Measurements from ENCODE around the gene MAP2K1.

Gene MAP2K1

DNA sequence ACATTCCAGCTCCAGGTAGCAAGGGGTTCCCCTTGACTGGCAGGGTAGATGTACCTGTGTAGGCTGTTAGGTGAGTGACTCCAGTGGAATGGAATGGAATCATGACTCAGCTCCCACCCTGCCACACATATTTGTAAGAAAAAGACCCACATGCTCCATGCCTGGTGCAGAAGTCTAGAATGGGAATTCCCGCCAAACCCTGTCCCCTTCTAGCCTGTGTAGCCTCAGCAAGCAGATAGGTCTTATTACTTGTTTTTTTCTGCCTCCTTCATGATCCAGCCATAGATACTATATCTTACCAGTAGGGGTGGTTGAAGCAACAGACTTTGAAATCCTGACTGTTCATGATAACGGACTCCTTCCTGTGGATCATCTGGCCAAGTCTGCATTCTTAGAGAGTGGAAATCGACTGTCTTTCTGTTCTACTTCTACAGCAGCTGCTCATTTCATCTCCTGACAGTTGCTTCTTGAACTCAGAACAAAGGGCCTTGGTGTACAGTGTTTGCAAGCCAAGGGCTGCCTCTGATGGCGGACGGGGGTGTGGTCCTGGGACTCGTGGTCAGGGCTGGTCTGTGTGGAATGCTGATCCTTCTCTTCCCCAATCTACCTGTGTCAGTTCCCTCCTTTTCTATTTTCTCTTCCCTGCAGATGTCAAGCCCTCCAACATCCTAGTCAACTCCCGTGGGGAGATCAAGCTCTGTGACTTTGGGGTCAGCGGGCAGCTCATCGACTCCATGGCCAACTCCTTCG is 94.6 kb downstream of the MAP2K1 start:
- Histone ChIP-seq H3K4me3 (no peak overlapping the region), H3K27ac (no peak overlapping the region)
- no peak for DNase-seq (ENCODE audit: low spot score)
- TF ChIP-seq, protein P1, sequence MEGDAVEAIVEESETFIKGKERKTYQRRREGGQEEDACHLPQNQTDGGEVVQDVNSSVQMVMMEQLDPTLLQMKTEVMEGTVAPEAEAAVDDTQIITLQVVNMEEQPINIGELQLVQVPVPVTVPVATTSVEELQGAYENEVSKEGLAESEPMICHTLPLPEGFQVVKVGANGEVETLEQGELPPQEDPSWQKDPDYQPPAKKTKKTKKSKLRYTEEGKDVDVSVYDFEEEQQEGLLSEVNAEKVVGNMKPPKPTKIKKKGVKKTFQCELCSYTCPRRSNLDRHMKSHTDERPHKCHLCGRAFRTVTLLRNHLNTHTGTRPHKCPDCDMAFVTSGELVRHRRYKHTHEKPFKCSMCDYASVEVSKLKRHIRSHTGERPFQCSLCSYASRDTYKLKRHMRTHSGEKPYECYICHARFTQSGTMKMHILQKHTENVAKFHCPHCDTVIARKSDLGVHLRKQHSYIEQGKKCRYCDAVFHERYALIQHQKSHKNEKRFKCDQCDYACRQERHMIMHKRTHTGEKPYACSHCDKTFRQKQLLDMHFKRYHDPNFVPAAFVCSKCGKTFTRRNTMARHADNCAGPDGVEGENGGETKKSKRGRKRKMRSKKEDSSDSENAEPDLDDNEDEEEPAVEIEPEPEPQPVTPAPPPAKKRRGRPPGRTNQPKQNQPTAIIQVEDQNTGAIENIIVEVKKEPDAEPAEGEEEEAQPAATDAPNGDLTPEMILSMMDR (IDR thresholded peaks at IDR 0.05), result no peak

DNA sequence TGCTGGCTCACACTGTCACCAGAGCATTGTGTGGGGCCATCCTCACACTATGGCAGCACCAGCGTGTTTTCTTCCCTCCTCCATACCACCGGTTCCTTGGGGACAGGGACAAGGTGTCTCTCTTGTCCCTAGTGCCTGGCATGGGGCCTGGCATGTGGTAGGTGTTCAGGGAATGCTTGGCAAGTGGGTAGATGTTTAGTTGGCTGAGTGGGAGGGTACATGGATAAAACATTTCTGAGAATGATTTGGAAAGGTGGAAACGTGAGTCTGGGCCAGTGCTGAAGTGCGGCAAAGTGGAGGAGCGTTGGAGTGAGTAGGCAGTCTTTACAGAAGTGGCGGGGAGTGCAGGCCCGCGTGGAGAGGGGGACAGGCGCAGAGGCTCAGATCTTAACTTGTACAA is 95.8 kb downstream of the MAP2K1 start:
- Histone ChIP-seq H3K27ac (no peak overlapping the region), H3K4me3 (no peak overlapping the region)
- TF ChIP-seq, protein P1 (IDR thresholded peaks at IDR 0.05), result no peak
- no peak for DNase-seq (ENCODE audit: low spot score)

DNA sequence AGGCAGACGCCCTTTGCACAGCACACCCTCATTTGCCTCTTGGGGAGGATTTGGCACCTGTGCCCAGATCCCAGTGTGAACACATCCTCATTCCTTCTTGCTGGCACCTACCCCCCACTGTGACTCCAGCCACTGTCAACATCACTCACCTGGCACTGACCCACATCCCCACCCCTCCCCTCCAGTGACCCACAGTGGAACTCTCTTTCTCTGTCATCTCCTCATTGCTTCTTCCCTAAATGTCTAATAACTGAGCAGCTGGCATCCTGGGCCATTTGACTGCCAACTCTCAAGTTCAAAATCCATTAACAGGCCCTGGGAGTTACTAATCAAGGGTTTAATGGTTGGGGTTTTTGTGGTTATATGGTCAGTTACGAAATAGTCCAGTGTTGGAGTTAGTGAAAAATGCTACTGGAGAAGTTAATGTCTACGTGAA is 96.4 kb downstream of the MAP2K1 start:
- no peak for DNase-seq (ENCODE audit: low spot score)
- H3K27ac ChIP-seq, result no peak overlapping the region
- no peak overlapping the region for H3K4me3 ChIP-seq
- TF ChIP-seq, protein P1 (IDR thresholded peaks at IDR 0.05), result no peak

DNA sequence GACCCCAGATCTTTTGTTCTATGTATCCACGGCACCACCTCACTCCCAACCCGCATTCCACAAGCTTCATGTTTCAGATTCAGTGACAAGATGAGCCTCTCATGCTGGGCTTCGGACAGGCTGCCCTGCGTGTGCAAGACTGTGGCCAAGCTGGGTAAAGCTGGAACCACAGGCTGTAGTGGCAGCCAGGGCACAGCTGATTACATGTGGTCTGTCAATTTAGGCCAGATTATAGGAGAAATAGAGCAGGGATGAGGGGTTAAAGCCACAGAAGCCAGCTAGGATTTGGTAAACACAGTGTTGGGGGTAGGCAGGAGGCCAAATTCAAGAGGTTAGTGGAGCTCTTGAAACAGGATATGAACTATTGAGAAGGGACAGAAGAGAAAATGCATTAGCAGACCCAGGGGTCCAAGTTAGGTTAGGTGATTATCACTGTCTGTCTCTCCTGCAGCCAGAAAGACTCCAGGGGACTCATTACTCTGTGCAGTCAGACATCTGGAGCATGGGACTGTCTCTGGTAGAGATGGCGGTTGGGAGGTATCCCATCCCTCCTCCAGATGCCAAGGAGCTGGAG is 97.9 kb downstream of the MAP2K1 start:
- Histone ChIP-seq H3K27ac (no peak overlapping the region), H3K4me3 (no peak overlapping the region)
- DNase-seq (ENCODE audit: low spot score), result no peak
- TF ChIP-seq, protein P1 (IDR thresholded peaks at IDR 0.05), result no peak

DNA sequence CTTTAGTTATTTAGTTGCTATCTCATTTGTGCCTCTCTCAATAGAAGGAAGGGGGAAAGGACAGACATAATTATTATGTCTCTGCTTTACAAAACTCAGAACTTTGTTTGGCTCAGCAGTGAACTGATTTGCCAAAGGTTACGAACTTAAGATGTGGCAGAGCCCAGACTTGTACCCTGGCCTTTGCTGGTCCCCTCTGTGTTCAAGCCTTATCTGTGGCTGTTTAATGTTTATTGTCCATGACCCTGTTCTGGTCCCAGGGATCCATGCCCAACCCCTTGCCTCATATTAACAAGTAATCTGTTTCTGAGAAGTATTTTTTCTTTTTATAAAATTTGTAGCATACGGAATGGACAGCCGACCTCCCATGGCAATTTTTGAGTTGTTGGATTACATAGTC is 100.2 kb downstream of the MAP2K1 start:
- Histone ChIP-seq H3K4me3 (no peak overlapping the region), H3K27ac (no peak overlapping the region)
- DNase-seq (ENCODE audit: low spot score), result no peak
- TF ChIP-seq, protein P1 (IDR thresholded peaks at IDR 0.05), result no peak

DNA sequence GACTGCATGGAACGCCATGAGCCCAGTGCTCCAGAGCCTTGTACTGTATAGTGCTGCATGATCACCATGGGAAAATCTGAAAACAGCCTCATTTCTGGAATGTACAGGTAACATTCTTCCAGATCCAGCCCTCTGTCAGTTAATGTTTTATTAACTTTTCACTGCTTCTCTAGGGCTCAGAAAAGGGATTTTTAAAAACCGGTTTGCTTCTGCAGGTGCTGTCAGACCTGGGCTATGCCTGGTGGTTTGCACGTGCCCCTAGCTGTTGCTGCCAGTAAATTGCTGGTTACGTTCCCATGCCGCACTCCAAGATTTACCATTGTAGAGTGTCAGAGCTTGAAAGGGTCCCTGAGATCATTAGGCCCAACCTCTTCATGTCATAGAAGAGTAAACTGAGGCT is 101.8 kb downstream of the MAP2K1 start:
- Histone ChIP-seq H3K27ac (peak overlapping the region in 1 of 2 donors; percentile 62), H3K4me3 (no peak overlapping the region)
- DNase-seq (ENCODE audit: low spot score), result no peak
- TF ChIP-seq, protein P1 (IDR thresholded peaks at IDR 0.05), result no peak

Measured in coronary artery (tissue), 2 donors.